HG03135 (cell line): Measurements from ENCODE around the gene PDS5B.
"Not testable (repeated sequence)": the region's sequence is repeated elsewhere in the genome, so short reads cannot be mapped to it uniquely, and the experiment has no call there.

ENCODE experiments used
- ATAC-seq: cut with Tn5 transposase; IDR thresholded peaks from one replicate; pipeline ENCODE4 v1.9.1; 2021; ENCODE audit warnings: mild to moderate bottlenecking, moderate library complexity; ENCODE audit not compliant: unreplicated experiment

The PDS5B gene

GRCh38 chr13:32586080-32586900 is at the start of gene PDS5B:
Gene PDS5B (plus strand): TSS chr13:32586452. CDS start chr13:32648773, 62,321 bp downstream.
- peak; percentile 82 for ATAC-seq

- ATAC-seq: no peak
Measured at GRCh38 chr13:32537580-32538142, 48.6 kb upstream of the PDS5B start.

- peak; percentile 86 for ATAC-seq
Measured at GRCh38 chr13:32538143-32538620, 48.1 kb upstream of the PDS5B start.

GRCh38 chr13:32538621-32539246 is 47.5 kb upstream of the PDS5B start, which contains the start of gene N4BP2L2:
Gene N4BP2L2 (minus strand): TSS chr13:32538795. CDS start chr13:32537027, 1,768 bp downstream.
- ATAC-seq: peak; percentile 97

- ATAC-seq: no peak
Measured at GRCh38 chr13:32542221-32542620, 44.0 kb upstream of the PDS5B start.

- ATAC-seq: no peak
Measured at GRCh38 chr13:32545083-32545482, 41.2 kb upstream of the PDS5B start.

- no peak for ATAC-seq
Measured at GRCh38 chr13:32548837-32549236, 37.4 kb upstream of the PDS5B start.

GRCh38 chr13:32549788-32550187 is 36.5 kb upstream of the PDS5B start:
- no peak for ATAC-seq

GRCh38 chr13:32553720-32554119 is 32.5 kb upstream of the PDS5B start:
- no peak for ATAC-seq

GRCh38 chr13:32555613-32556012 is 30.6 kb upstream of the PDS5B start:
- no peak for ATAC-seq

- ATAC-seq: not testable (repeated sequence)
Measured at GRCh38 chr13:32560842-32561241, 25.4 kb upstream of the PDS5B start.

- not testable (repeated sequence) for ATAC-seq
Measured at GRCh38 chr13:32575687-32576086, 10.6 kb upstream of the PDS5B start.

GRCh38 chr13:32577032-32577431 is 9.2 kb upstream of the PDS5B start:
- no peak for ATAC-seq

GRCh38 chr13:32581177-32581786 is 5.0 kb upstream of the PDS5B start:
- ATAC-seq: no peak

GRCh38 chr13:32582281-32582680 is 4.0 kb upstream of the PDS5B start:
- no peak for ATAC-seq

GRCh38 chr13:32582991-32583390 is 3.3 kb upstream of the PDS5B start:
- ATAC-seq: no peak

GRCh38 chr13:32585550-32586079 is 637 bp upstream of the PDS5B start:
- ATAC-seq: no peak

GRCh38 chr13:32587011-32587810 is 959 bp downstream of the PDS5B start:
- peak; percentile 47 for ATAC-seq

GRCh38 chr13:32587811-32588170 is 1.5 kb downstream of the PDS5B start:
- no peak for ATAC-seq

- ATAC-seq: no peak
Measured at GRCh38 chr13:32588736-32589135, 2.5 kb downstream of the PDS5B start.
